ENCODE data around the gene PPP3CA.

DNA sequence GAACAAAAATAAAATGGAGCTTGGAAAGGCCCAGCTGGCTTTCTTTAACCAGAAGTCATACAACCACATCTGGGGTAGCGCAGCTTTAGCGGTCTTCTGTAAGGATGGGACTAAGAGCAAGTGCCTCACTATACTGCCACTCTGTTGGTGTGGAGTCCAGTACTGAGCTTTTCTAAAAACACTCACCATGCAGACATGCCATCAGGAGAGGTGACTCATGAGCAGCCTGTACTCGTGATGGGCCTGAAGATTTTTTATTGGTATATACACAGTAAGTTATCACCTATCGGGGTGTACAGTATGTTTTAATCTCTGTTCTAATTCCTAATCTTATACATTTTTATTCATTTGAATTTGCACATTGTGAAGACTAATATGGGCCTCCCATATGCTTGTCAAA is 9.6 kb downstream of the PPP3CA start:
- TF ChIP-seq, protein P1, sequence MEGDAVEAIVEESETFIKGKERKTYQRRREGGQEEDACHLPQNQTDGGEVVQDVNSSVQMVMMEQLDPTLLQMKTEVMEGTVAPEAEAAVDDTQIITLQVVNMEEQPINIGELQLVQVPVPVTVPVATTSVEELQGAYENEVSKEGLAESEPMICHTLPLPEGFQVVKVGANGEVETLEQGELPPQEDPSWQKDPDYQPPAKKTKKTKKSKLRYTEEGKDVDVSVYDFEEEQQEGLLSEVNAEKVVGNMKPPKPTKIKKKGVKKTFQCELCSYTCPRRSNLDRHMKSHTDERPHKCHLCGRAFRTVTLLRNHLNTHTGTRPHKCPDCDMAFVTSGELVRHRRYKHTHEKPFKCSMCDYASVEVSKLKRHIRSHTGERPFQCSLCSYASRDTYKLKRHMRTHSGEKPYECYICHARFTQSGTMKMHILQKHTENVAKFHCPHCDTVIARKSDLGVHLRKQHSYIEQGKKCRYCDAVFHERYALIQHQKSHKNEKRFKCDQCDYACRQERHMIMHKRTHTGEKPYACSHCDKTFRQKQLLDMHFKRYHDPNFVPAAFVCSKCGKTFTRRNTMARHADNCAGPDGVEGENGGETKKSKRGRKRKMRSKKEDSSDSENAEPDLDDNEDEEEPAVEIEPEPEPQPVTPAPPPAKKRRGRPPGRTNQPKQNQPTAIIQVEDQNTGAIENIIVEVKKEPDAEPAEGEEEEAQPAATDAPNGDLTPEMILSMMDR (IDR thresholded peaks at IDR 0.05; ENCODE audit: low read depth, low read length) = no peak
- TF ChIP-seq, protein P2, sequence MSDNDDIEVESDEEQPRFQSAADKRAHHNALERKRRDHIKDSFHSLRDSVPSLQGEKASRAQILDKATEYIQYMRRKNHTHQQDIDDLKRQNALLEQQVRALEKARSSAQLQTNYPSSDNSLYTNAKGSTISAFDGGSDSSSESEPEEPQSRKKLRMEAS (IDR thresholded peaks at IDR 0.05; ENCODE audit: low read depth, low read length) = no peak
- TF ChIP-seq POLR2A (IDR thresholded peaks at IDR 0.05; ENCODE audit: extremely low read depth, insufficient read length) = no peak
- no peak for TF ChIP-seq MYC (IDR thresholded peaks at IDR 0.05; ENCODE audit: low read depth, low read length)

Measured in NB4 (cell line).